ENCODE data around the gene ELF3. TPM values are rescaled to one million over a fixed set of nuclear protein-coding genes. Genes with fewer than 3 reads are reported as not detected.

ELF3 gene
- total and polyA plus RNA-seq, 2 of the 13 experiments (the other 11 are each of a cell fraction or from before 2014, with no cell fraction given) = 11.5 to 55.1 TPM

DNA sequence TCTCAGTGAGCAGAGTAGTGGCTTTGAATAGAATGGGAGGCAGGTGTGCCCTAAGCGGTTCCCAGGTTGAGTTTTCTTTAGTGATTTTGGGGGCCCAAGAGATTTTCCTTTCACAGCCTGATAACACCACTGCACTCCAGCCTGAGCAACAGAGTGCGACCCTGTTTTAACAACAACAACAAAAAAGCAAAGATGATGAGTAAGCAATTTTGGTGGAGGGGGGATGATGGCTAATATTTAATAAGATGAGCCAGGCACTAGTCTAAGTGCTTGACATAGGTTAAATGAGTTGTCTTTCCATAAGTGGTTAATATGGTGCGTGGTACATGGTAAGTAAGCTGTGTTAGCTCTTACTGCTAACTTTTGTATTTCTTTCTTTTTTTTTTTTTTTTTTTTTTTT lies 25.9 kb upstream of the ELF3 start (continued):
- TF ChIP-seq, protein P1, sequence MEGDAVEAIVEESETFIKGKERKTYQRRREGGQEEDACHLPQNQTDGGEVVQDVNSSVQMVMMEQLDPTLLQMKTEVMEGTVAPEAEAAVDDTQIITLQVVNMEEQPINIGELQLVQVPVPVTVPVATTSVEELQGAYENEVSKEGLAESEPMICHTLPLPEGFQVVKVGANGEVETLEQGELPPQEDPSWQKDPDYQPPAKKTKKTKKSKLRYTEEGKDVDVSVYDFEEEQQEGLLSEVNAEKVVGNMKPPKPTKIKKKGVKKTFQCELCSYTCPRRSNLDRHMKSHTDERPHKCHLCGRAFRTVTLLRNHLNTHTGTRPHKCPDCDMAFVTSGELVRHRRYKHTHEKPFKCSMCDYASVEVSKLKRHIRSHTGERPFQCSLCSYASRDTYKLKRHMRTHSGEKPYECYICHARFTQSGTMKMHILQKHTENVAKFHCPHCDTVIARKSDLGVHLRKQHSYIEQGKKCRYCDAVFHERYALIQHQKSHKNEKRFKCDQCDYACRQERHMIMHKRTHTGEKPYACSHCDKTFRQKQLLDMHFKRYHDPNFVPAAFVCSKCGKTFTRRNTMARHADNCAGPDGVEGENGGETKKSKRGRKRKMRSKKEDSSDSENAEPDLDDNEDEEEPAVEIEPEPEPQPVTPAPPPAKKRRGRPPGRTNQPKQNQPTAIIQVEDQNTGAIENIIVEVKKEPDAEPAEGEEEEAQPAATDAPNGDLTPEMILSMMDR (CRISPR knock-in tag; IDR thresholded peaks at IDR 0.05) = no peak
- TF ChIP-seq ZNF75D (CRISPR knock-in tag; IDR thresholded peaks at IDR 0.05; ENCODE audit: borderline replicate concordance) = no peak
- TF ChIP-seq ZBTB3 (CRISPR knock-in tag; IDR thresholded peaks at IDR 0.05; ENCODE audit: borderline replicate concordance, low read depth) = no peak

DNA sequence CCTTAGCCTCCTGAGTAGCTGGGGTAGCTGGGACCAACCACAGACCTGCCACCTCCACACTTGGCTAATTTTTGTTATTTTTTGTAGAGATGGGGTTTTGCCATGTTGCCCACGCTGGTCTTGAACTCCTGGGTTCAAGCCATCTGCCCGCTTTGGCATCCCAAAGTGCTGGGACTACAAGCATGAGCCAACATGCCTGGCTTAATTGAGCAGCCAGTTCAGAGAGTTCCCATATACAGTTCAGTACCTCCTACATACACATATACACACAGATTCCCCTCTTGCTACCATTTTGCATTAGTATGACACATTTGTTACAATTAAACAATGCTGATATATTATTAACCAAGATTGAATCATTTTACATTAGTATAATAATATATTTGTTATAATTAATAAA lies 25.0 kb upstream of the ELF3 start:
- ATAC-seq (no peak), FAIRE-seq (no peak), DNase-seq (ENCODE audit: low spot score) (no peak)
- H3K9ac ChIP-seq (ENCODE audit: insufficient read depth, low read depth, low read length) = no peak overlapping the region
- ChIA-PET POLR2A (no interaction called here), CTCF (ENCODE audit: low intra/inter-chr PET ratio, low total read pairs) (no interaction called here)
- H3K4me3 ChIP-seq (replicated peaks in 1 of 3; ENCODE audit: insufficient read depth in 1 of 3, low read depth in 2 of 3, low read length in 3 of 3) = no peak overlapping the region
- peaks cover 26% of the 10 kb centered on the region for H3K4me1 ChIP-seq (ENCODE audit: insufficient read depth, low read length)
- H3K27me3 ChIP-seq (ENCODE audit: control insufficient read depth in 1 of 2, insufficient read depth in 2 of 2, low read length in 2 of 2) = no peaks in the 10 kb centered on the region
- WGBS (ENCODE audit: low lambda C conversion rate) = 79% methylated on average over 2 of the region's 2 CpGs
- intact Hi-C loops (cut with micrococcal nuclease; ENCODE audit: unreplicated experiment) = no loop called here
- no peaks in the 10 kb centered on the region for H4K20me1 ChIP-seq (ENCODE audit: insufficient read depth, low read length)
- no peak overlapping the region for H3K27ac ChIP-seq (ENCODE audit: extremely low read length, insufficient read depth, low read length)
- peaks cover 30% of the 10 kb centered on the region for H3K79me2 ChIP-seq (ENCODE audit: insufficient read depth, low read length)
- H3K4me2 ChIP-seq (ENCODE audit: low read depth, low read length) = no peak overlapping the region
- no peaks in the 10 kb centered on the region for H3K9me3 ChIP-seq (ENCODE audit: low read length)
- no TSS peak for BruUV-seq (replicated peaks)
- in situ Hi-C loops (cut with HindIII; ENCODE audit: extremely low pct_ligation_motif_present, low pct_unique_long_range_greater_than_20kb) = no loop called here
- TF ChIP-seq ZFP82 (CRISPR knock-in tag; IDR thresholded peaks at IDR 0.05; ENCODE audit: borderline replicate concordance) = no peak
- no peak for TF ChIP-seq FOSL2 (CRISPR knock-in tag; IDR thresholded peaks at IDR 0.05)
- TF ChIP-seq ZNF292 (CRISPR knock-in tag; IDR thresholded peaks at IDR 0.05; ENCODE audit: borderline replicate concordance, low read depth) = no peak
- no peak for TF ChIP-seq RBAK (CRISPR knock-in tag; IDR thresholded peaks at IDR 0.05)
- no peak for TF ChIP-seq ZNF136 (CRISPR knock-in tag; IDR thresholded peaks at IDR 0.05; ENCODE audit: low read depth)
- no peak for TF ChIP-seq ATF7-NPFF (CRISPR knock-in tag; IDR thresholded peaks at IDR 0.05; ENCODE audit: low read depth)
- TF ChIP-seq, protein P2, sequence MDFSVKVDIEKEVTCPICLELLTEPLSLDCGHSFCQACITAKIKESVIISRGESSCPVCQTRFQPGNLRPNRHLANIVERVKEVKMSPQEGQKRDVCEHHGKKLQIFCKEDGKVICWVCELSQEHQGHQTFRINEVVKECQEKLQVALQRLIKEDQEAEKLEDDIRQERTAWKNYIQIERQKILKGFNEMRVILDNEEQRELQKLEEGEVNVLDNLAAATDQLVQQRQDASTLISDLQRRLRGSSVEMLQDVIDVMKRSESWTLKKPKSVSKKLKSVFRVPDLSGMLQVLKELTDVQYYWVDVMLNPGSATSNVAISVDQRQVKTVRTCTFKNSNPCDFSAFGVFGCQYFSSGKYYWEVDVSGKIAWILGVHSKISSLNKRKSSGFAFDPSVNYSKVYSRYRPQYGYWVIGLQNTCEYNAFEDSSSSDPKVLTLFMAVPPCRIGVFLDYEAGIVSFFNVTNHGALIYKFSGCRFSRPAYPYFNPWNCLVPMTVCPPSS (IDR thresholded peaks at IDR 0.05) = no peak
- no peak for TF ChIP-seq ZBTB7A (CRISPR knock-in tag; IDR thresholded peaks at IDR 0.05)
- TF ChIP-seq, protein P3, sequence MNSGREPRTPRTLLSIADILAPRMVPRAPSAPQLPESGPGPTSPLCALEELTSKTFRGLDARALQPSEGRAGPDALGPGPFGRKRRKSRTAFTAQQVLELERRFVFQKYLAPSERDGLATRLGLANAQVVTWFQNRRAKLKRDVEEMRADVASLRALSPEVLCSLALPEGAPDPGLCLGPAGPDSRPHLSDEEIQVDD (CRISPR knock-in tag; IDR thresholded peaks at IDR 0.05; ENCODE audit: borderline replicate concordance) = no peak
- no peak for TF ChIP-seq DNMT3B (CRISPR knock-in tag; conservative IDR thresholded peaks at IDR 0.05)
- TF ChIP-seq, protein P4, sequence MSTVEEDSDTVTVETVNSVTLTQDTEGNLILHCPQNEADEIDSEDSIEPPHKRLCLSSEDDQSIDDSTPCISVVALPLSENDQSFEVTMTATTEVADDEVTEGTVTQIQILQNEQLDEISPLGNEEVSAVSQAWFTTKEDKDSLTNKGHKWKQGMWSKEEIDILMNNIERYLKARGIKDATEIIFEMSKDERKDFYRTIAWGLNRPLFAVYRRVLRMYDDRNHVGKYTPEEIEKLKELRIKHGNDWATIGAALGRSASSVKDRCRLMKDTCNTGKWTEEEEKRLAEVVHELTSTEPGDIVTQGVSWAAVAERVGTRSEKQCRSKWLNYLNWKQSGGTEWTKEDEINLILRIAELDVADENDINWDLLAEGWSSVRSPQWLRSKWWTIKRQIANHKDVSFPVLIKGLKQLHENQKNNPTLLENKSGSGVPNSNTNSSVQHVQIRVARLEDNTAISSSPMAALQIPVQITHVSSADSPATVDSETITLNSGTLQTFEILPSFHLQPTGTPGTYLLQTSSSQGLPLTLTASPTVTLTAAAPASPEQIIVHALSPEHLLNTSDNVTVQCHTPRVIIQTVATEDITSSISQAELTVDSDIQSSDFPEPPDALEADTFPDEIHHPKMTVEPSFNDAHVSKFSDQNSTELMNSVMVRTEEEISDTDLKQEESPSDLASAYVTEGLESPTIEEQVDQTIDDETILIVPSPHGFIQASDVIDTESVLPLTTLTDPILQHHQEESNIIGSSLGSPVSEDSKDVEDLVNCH (CRISPR knock-in tag; IDR thresholded peaks at IDR 0.05) = no peak
- H2AFZ ChIP-seq (ENCODE audit: low read length) = no peak overlapping the region
- peaks cover 10 to 26% of the 10 kb centered on the region in 2 experiments for H3K36me3 ChIP-seq (replicated peaks in 1 of 2; ENCODE audit: control insufficient read depth in 1 of 2, insufficient read depth in 2 of 2, low read length in 2 of 2)
